NT2/D1 (cell line): ENCODE data around the gene KRT85.

Source experiments
- SUZ12 ChIP-seq: IDR thresholded peaks from 2 replicates; pipeline ENCODE4 v1.6.1; 2011; ENCODE audit not compliant: insufficient read length, insufficient read depth; ENCODE audit errors: extremely low read depth
- YY1 ChIP-seq: IDR thresholded peaks from 2 replicates; pipeline ENCODE4 v1.6.1; 2011; ENCODE audit not compliant: insufficient read length, insufficient read depth
- ZNF274 ChIP-seq: IDR thresholded peaks from 2 replicates; pipeline ENCODE4 v1.6.1; 2011; ENCODE audit warnings: mild to moderate bottlenecking, low read depth, low read length

DNA sequence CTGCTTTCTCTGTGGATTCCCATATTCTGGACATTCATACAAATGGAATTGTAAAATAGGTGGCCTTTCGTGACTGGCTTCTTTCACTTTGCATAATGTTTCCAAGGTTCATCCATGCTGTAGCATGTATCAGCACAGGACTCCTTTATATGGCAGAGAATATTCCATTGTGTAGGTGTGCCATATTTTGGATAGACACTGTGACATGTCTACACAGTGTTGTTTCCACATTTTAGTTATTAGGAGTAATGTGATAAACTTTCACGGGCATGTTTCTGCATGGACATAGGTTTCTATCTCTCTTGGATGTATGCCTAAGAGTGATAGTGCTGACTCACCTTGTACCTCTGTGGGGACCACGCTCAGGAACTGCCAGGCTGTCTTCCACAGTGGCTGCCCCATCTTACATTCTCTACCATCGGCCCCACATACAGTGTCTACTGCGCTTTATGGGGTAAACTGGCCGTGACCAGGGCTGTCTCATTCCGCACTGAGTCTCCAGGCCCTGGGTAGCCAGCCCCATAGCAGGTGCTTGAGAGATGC, 25.3 kb upstream of the KRT85 start:
- no peak for TF ChIP-seq ZNF274
- TF ChIP-seq YY1, result no peak
- TF ChIP-seq SUZ12, result no peak
